ENCODE measurements around the gene CBY3. TPM values are rescaled to one million over a fixed set of nuclear protein-coding genes. Genes with fewer than 3 reads are reported as not detected.
A peak's percentile ranks its signal among the peaks of the same experiment; 100 is the strongest.

CBY3 gene
- total and polyA plus RNA-seq, 2 of the 13 experiments (the other 11 are each of a cell fraction or from before 2014, with no cell fraction given) = not detected

DNA sequence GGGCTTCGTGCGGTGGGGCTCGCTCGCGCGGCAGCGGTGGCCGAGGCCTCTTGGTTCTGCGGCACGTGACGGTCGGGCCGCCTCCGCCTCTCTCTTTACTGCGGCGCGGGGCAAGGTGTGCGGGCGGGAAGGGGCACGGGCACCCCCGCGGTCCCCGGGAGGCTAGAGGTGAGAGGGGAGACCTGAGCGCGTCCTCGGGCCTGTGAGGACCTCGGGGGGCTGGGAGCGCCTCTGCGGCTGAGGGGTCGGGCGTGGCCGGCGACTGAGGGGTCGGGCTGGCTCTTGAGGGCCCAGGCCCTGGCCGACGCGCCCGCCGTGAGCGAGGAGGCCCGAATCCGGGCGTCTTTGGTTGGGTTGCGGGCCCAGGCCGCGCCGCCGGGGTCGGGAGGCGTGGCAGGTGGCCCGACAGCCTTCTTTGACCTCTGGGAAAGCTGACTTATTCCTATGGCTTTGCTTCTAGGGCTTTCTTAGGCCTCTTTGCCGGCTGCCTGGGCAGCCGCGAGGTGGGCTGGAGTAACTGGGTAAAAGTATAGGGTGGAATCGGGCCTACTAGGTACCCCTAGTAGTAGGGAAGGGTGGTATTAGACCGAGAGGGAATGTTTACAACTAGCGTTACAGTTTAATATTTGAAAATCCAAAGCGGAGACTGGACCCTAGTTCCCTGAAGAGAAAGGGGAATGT is 18.2 kb upstream of the CBY3 start, which contains the start of gene CANX (continued):
- TF ChIP-seq, protein P1, sequence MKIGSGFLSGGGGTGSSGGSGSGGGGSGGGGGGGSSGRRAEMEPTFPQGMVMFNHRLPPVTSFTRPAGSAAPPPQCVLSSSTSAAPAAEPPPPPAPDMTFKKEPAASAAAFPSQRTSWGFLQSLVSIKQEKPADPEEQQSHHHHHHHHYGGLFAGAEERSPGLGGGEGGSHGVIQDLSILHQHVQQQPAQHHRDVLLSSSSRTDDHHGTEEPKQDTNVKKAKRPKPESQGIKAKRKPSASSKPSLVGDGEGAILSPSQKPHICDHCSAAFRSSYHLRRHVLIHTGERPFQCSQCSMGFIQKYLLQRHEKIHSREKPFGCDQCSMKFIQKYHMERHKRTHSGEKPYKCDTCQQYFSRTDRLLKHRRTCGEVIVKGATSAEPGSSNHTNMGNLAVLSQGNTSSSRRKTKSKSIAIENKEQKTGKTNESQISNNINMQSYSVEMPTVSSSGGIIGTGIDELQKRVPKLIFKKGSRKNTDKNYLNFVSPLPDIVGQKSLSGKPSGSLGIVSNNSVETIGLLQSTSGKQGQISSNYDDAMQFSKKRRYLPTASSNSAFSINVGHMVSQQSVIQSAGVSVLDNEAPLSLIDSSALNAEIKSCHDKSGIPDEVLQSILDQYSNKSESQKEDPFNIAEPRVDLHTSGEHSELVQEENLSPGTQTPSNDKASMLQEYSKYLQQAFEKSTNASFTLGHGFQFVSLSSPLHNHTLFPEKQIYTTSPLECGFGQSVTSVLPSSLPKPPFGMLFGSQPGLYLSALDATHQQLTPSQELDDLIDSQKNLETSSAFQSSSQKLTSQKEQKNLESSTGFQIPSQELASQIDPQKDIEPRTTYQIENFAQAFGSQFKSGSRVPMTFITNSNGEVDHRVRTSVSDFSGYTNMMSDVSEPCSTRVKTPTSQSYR (CRISPR knock-in tag; IDR thresholded peaks at IDR 0.05; ENCODE audit: borderline replicate concordance) = peak; percentile 20; the same call in 1 of the 2 replicates
- TF ChIP-seq, protein P2, sequence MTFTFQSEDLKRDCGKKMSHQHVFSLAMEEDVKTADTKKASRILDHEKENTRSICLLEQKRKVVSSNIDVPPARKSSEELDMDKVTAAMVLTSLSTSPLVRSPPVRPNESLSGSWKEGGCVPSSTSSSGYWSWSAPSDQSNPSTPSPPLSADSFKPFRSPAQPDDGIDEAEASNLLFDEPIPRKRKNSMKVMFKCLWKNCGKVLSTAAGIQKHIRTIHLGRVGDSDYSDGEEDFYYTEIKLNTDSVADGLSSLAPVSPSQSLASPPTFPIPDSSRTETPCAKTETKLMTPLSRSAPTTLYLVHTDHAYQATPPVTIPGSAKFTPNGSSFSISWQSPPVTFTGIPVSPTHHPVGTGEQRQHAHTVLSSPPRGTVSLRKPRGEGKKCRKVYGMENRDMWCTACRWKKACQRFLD (CRISPR knock-in tag; IDR thresholded peaks at IDR 0.05; ENCODE audit: borderline replicate concordance) = peak; percentile 72; the same call in 1 of the 2 replicates
- TF ChIP-seq RBFOX2 (IDR thresholded peaks at IDR 0.05; ENCODE audit: low read depth, low read length) (peak; percentile 99), ZBTB8A (CRISPR knock-in tag; IDR thresholded peaks at IDR 0.05; ENCODE audit: borderline replicate concordance, low read depth) (0 out of 2 replicates have a peak, but pooled peaks have one; percentile 60), MAZ (IDR thresholded peaks at IDR 0.05; ENCODE audit: borderline replicate concordance, low read depth, low read length) (no peak), MAZ (CRISPR knock-in tag; IDR thresholded peaks at IDR 0.05; ENCODE audit: low read depth) (0 out of 2 replicates have a peak, but pooled peaks have one; percentile 8), ZNF234 (CRISPR knock-in tag; conservative IDR thresholded peaks at IDR 0.05) (peak; percentile 86), ZNF121 (CRISPR knock-in tag; IDR thresholded peaks at IDR 0.05) (peak; percentile 58), POLR2AphosphoS2 (IDR thresholded peaks at IDR 0.05; ENCODE audit: low read depth, low read length) (peak; percentile 84), JDP2 (CRISPR knock-in tag; IDR thresholded peaks at IDR 0.05; ENCODE audit: borderline replicate concordance) (no peak), ZNF770 (CRISPR knock-in tag; IDR thresholded peaks at IDR 0.05) (no peak; the same call in 1 of the 2 replicates), ZNF441 (CRISPR knock-in tag; IDR thresholded peaks at IDR 0.05; ENCODE audit: borderline replicate concordance) (no peak), TCF7L2 (IDR thresholded peaks at IDR 0.05; ENCODE audit: low read depth, low read length) (no peak), MXD4 (CRISPR knock-in tag; IDR thresholded peaks at IDR 0.05) (peak; percentile 79; the same call in 1 of the 2 replicates)
- TF ChIP-seq, protein P3, sequence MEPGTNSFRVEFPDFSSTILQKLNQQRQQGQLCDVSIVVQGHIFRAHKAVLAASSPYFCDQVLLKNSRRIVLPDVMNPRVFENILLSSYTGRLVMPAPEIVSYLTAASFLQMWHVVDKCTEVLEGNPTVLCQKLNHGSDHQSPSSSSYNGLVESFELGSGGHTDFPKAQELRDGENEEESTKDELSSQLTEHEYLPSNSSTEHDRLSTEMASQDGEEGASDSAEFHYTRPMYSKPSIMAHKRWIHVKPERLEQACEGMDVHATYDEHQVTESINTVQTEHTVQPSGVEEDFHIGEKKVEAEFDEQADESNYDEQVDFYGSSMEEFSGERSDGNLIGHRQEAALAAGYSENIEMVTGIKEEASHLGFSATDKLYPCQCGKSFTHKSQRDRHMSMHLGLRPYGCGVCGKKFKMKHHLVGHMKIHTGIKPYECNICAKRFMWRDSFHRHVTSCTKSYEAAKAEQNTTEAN (CRISPR knock-in tag; conservative IDR thresholded peaks at IDR 0.05) = no peak; the same call in 1 of the 2 replicates
- TF ChIP-seq, protein P4, sequence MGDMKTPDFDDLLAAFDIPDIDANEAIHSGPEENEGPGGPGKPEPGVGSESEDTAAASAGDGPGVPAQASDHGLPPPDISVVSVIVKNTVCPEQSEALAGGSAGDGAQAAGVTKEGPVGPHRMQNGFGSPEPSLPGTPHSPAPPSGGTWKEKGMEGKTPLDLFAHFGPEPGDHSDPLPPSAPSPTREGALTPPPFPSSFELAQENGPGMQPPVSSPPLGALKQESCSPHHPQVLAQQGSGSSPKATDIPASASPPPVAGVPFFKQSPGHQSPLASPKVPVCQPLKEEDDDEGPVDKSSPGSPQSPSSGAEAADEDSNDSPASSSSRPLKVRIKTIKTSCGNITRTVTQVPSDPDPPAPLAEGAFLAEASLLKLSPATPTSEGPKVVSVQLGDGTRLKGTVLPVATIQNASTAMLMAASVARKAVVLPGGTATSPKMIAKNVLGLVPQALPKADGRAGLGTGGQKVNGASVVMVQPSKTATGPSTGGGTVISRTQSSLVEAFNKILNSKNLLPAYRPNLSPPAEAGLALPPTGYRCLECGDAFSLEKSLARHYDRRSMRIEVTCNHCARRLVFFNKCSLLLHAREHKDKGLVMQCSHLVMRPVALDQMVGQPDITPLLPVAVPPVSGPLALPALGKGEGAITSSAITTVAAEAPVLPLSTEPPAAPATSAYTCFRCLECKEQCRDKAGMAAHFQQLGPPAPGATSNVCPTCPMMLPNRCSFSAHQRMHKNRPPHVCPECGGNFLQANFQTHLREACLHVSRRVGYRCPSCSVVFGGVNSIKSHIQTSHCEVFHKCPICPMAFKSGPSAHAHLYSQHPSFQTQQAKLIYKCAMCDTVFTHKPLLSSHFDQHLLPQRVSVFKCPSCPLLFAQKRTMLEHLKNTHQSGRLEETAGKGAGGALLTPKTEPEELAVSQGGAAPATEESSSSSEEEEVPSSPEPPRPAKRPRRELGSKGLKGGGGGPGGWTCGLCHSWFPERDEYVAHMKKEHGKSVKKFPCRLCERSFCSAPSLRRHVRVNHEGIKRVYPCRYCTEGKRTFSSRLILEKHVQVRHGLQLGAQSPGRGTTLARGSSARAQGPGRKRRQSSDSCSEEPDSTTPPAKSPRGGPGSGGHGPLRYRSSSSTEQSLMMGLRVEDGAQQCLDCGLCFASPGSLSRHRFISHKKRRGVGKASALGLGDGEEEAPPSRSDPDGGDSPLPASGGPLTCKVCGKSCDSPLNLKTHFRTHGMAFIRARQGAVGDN (CRISPR knock-in tag; IDR thresholded peaks at IDR 0.05) = peak; percentile 94

Data from HepG2 (cell line).